GM12801 (cell line): Measurements from ENCODE around the gene KCNK18.

Experiments used
- TF ChIP-seq, protein P1 (sequence below): IDR thresholded peaks from one replicate; pipeline ENCODE4 v1.5.1; 2011; ENCODE audit warnings: control low read depth; ENCODE audit not compliant: insufficient read length; ENCODE audit errors: extremely low read depth

The KCNK18 gene

DNA sequence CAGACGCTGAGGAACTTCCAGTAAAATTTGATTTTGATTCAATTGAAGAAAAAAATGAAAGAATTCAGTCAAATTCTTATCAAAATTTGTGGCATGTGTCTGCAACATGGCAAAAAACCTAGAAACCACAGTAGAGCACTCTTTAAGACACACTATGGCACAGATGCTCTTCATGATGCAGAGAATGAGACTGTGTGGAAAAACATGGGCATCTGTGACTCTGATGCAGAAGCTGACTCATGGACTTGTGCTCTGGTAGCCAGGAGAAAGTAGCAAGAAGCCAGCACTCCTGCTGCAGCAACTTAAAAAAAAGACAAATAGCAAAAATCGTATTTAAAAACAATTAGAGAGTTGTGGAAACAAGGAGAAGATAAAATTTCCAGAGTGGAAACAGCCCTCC is 8.9 kb upstream of the KCNK18 start:
- TF ChIP-seq, protein P1, sequence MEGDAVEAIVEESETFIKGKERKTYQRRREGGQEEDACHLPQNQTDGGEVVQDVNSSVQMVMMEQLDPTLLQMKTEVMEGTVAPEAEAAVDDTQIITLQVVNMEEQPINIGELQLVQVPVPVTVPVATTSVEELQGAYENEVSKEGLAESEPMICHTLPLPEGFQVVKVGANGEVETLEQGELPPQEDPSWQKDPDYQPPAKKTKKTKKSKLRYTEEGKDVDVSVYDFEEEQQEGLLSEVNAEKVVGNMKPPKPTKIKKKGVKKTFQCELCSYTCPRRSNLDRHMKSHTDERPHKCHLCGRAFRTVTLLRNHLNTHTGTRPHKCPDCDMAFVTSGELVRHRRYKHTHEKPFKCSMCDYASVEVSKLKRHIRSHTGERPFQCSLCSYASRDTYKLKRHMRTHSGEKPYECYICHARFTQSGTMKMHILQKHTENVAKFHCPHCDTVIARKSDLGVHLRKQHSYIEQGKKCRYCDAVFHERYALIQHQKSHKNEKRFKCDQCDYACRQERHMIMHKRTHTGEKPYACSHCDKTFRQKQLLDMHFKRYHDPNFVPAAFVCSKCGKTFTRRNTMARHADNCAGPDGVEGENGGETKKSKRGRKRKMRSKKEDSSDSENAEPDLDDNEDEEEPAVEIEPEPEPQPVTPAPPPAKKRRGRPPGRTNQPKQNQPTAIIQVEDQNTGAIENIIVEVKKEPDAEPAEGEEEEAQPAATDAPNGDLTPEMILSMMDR = no peak

- TF ChIP-seq, protein P1 = no peak
Measured at GRCh38 chr10:117189557-117189956, 7.7 kb upstream of the KCNK18 start.

GRCh38 chr10:117198088-117198487 is 799 bp downstream of the KCNK18 start:
- TF ChIP-seq, protein P1 = no peak

DNA sequence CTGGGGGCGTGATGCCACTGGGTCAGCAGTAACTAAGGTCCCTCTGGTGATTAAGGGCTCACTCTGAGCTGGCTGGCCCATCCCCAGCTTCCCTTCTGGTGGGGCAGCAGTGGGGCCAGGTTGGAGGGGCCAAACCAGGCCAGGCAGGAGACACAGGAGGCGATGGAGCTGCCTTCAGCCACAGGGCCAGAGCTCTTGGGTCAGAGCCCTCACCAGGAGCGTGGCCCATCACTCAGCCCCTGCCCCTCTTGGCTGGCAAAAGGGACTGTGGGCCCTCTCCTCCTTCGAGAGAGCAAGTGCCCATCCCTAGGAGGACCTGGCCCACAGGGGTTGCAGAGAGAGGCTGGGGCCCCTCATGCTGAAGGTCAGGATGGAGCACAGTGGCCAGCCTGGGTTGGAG is 4.5 kb downstream of the KCNK18 start:
- TF ChIP-seq, protein P1 = no peak

- TF ChIP-seq, protein P1 = no peak
Measured at GRCh38 chr10:117204316-117204715, 7.0 kb downstream of the KCNK18 start.

DNA sequence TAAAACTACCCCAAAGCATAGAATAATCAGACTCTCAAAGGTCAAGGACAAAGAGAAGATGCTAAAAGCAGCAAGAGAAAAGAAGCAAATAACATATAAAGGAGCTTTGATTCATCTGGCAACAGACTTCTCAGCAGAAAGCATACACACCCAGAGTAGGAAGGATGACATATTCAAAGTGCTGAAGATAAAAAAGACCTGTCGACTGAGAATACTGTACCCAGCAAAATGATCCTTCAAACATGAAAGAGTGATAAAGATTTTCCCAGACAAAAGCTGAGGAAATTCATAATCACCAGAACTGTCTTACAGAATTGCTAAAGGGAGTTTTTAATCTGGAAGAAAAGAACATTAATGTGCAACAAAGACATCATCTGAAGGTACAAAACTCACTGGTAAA is 14.9 kb downstream of the KCNK18 start:
- TF ChIP-seq, protein P1 = no peak

DNA sequence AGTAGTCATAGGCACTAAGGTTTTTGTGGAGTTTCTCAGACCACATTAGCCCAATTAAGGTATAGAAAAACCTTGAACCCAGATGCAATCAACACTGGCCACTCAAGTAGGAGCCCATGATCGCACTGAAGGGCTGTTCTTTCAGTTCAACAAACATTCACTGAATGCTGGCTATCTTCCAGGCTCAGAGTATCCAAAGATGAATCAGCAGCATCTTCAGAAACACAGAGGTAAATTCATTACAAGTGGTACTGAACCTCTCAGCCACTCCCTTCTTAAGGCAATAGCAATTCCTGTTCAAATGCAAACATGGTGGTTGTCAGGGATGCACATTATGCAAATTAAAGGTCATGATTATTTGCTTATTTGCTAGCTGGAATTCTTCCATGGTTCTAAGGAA is 17.1 kb downstream of the KCNK18 start:
- TF ChIP-seq, protein P1 = no peak

- TF ChIP-seq, protein P1 = no peak
Measured at GRCh38 chr10:117215079-117215478, 17.8 kb downstream of the KCNK18 start.
